Measurements from ENCODE around the gene FIBP. TPM values are rescaled to one million over a fixed set of nuclear protein-coding genes. Genes with fewer than 3 reads are reported as not detected.
A peak's percentile ranks its signal among the peaks of the same experiment; 100 is the strongest.

Gene FIBP
- total and polyA plus RNA-seq, 9 donors = 32.5 to 74.2 (median 44.2) TPM

DNA sequence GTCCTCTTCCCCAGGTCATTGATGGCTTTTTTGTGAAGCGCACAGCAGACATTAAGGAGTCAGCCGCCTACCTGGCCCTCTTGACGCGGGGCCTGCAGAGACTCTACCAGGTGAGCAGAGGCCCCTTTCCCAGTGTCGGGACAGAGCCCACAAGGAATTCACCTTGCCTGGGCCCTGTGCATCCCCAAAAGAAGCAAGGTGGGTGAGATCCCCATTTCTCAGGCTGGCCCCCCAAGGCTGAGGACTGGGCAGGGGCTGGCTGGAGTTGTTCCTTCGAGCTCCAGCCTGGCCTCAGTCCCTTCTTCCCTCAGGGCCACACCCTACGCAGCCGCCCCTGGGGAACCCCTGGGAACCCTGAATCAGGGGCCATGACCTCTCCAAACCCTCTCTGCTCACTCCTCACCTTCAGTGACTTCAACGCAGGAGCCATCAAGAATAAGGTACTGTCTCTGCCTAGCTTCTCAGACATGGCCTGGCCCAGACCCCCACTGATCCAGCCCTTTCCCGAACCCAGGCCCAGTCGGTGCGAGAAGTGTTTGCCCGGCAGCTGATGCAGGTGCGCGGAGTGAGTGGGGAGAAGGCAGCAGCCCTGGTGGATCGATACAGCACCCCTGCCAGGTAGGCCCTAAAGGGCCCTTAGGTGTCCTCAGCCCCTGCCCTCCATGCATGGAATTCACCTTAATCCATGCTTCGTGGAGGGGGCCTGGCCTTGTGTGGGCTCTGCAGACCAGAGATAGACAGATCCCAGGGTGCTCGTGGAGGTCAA lies 23.4 kb downstream of the FIBP start:
- intact Hi-C loops (cut with DNase I) = no loop called here
- Histone ChIP-seq H3K36me3 (no peaks in the 10 kb centered on the region), H3K27me3 (no peaks in the 10 kb centered on the region), H3K9me3 (no peaks in the 10 kb centered on the region), H3K4me3 (no peak overlapping the region), H3K4me1 (ENCODE audit: insufficient read depth) (no peaks in the 10 kb centered on the region), H3K27ac (no peak overlapping the region)
- TF ChIP-seq CTCF (IDR thresholded peaks at IDR 0.05) (no peak), EP300 (IDR thresholded peaks at IDR 0.05) (no peak), POLR2A (IDR thresholded peaks at IDR 0.05) (no peak)
- WGBS, 3 donors = 69 to 80% (median 77%) methylated on average over 18 of the region's 18 CpGs
- DNase-seq = peak in 4 of 5 donors; percentile 11 to 26 (median 24)

- Histone ChIP-seq H3K4me3 (no peak overlapping the region), H3K36me3 (no peaks in the 10 kb centered on the region), H3K27me3 (no peaks in the 10 kb centered on the region), H3K9me3 (no peaks in the 10 kb centered on the region), H3K27ac (no peak overlapping the region), H3K4me1 (ENCODE audit: insufficient read depth) (no peaks in the 10 kb centered on the region)
- 76 to 79% (median 76%) methylated on average over 12 of the region's 12 CpGs for WGBS, 3 donors
- intact Hi-C loops (cut with DNase I) = no loop called here
- TF ChIP-seq EP300 (IDR thresholded peaks at IDR 0.05) (no peak), POLR2A (IDR thresholded peaks at IDR 0.05) (no peak), CTCF (IDR thresholded peaks at IDR 0.05) (no peak)
- peak in 4 of 5 donors; percentile 7 to 29 (median 24) for DNase-seq
These were observed 24.2 kb downstream of the FIBP start for GRCh38 chr11:65863889-65864705.

DNA sequence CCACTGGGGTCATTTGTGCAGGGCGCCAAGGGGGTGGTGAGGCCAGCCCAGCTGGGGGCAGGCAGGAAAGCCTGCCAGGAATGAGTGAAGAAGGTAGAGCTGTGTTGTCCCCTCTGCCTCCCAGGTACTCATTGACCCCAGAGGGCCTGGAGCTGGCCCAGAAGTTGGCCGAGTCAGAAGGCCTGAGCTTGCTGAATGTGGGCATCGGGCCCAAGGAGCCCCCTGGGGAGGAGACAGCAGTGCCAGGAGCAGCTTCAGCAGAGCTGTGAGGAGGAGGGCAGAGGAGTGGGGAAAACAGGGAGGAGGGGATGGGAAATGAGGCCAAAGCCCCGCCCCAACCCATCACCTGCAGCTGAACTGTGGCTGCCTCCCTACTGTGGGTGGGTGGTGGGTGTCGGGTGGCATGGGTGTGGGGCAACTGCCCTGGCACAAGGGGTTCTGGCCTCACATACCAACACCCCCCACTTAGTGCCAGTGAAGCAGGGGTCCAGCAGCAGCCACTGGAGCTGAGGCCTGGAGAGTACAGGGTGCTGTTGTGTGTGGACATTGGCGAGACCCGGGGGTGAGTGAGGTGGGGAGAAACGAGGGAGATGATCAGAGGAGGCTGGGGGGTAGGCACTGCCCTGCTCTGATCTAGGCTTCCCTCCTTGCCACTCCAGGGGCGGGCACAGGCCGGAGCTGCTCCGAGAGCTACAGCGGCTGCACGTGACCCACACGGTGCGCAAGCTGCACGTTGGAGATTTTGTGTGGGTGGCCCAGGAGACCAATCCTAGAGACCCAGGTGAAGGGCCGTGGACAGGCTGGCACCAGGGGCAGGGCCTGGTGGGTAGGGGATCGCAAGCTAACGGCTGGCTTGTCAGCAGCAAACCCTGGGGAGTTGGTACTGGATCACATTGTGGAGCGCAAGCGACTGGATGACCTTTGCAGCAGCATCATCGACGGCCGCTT lies 25.1 kb downstream of the FIBP start:
- DNase-seq = peak in 3 of 5 donors; percentile 23 to 51 (median 29)
- Histone ChIP-seq H3K36me3 (no peaks in the 10 kb centered on the region), H3K27me3 (no peaks in the 10 kb centered on the region), H3K9me3 (no peaks in the 10 kb centered on the region), H3K4me3 (no peak overlapping the region), H3K27ac (no peak overlapping the region), H3K4me1 (ENCODE audit: insufficient read depth) (no peaks in the 10 kb centered on the region)
- TF ChIP-seq POLR2A (IDR thresholded peaks at IDR 0.05) (no peak), CTCF (IDR thresholded peaks at IDR 0.05) (no peak), EP300 (IDR thresholded peaks at IDR 0.05) (no peak)
- intact Hi-C loops (cut with DNase I) = no loop called here
- 79 to 82% (median 81%) methylated on average over 24 of the region's 24 CpGs for WGBS, 3 donors

DNA sequence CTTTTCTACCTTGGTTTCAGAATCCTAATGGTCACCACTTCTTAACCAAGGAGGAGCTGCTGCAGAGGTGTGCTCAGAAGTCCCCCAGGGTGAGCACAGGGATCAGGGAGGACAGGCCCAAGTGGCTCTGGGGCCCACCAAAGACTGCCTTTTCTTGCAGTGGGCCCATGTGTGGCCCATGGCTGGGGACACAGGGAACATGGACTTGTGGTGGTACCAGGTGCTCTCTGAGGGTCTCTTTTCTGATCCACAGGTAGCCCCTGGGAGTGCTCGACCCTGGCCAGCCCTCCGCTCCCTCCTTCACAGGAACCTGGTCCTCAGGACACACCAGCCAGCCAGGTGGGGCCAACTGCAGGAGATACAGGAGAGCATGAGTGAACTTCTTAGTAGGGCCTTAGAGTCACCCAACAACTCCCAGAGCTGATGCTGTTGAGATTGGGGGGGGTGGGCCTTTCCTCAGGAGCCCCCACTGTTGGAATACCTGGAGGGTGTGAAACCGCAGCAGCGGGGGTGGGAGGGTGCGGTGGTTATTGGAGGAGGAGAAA lies 26.0 kb downstream of the FIBP start:
- no peaks in the 10 kb centered on the region for H3K4me1 ChIP-seq (ENCODE audit: insufficient read depth)
- peak overlapping the region in 1 of 2 donors; percentile 18 for H3K27ac ChIP-seq
- DNase-seq = peak in 3 of 5 donors; percentile 24 to 36 (median 31)

More for the DNA sequence above, 26.0 kb downstream of the FIBP start:
- no peaks in the 10 kb centered on the region for H3K9me3 ChIP-seq
- 73 to 92% (median 81%) methylated on average over 5 of the region's 5 CpGs for WGBS, 3 donors
- H3K27me3 ChIP-seq = no peaks in the 10 kb centered on the region
- H3K4me3 ChIP-seq = no peak overlapping the region
- no peaks in the 10 kb centered on the region for H3K36me3 ChIP-seq
- intact Hi-C loops (cut with DNase I) = no loop called here
- TF ChIP-seq CTCF (IDR thresholded peaks at IDR 0.05) = no peak
- no peak for TF ChIP-seq EP300 (IDR thresholded peaks at IDR 0.05)
- no peak for TF ChIP-seq POLR2A (IDR thresholded peaks at IDR 0.05)

Measured in ovary (tissue), 9 donors.